Fibroblast of pulmonary artery (primary cell): ENCODE measurements around the gene GRM7.

ENCODE experiments used
- DNase-seq: peaks from one replicate; pipeline ENCODE4 v3.0.0-alpha.2; 2010; ENCODE audit warnings: low read depth
- H3K4me3 ChIP-seq: replicated peaks from 2 replicates; pipeline ENCODE4 v1.5.1; 2011; ENCODE audit warnings: low read depth, mild to moderate bottlenecking, control low read depth, low read length, moderate library complexity
- TF ChIP-seq, protein P1 (sequence below): IDR thresholded peaks from 2 replicates; pipeline ENCODE4 v1.5.1; 2011; ENCODE audit warnings: mild to moderate bottlenecking, control low read depth, low read length, inconsistent platforms; ENCODE audit errors: missing control alignments

GRM7 gene

DNA sequence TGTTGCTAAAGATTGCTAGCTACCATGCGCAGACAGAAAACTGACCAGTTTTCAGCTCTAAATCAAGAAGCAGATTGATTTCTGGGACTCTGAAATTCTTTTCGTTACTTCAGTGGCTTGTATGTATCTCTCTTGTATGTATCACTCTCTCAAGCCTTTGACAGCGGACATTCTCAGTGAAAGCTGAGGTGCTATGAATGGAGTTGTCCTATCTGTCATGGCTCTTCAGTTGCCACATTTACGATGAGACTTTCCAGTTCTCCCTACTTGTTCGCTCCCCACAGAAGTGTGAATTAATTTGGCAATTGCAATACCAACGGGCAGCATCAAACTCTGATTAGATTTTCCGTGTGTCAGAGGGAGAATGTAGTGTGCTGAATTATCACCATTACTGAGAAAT lies 432.4 kb downstream of the GRM7 start:
- TF ChIP-seq, protein P1, sequence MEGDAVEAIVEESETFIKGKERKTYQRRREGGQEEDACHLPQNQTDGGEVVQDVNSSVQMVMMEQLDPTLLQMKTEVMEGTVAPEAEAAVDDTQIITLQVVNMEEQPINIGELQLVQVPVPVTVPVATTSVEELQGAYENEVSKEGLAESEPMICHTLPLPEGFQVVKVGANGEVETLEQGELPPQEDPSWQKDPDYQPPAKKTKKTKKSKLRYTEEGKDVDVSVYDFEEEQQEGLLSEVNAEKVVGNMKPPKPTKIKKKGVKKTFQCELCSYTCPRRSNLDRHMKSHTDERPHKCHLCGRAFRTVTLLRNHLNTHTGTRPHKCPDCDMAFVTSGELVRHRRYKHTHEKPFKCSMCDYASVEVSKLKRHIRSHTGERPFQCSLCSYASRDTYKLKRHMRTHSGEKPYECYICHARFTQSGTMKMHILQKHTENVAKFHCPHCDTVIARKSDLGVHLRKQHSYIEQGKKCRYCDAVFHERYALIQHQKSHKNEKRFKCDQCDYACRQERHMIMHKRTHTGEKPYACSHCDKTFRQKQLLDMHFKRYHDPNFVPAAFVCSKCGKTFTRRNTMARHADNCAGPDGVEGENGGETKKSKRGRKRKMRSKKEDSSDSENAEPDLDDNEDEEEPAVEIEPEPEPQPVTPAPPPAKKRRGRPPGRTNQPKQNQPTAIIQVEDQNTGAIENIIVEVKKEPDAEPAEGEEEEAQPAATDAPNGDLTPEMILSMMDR = no peak
- H3K4me3 ChIP-seq = no peak overlapping the region
- DNase-seq = no peak

DNA sequence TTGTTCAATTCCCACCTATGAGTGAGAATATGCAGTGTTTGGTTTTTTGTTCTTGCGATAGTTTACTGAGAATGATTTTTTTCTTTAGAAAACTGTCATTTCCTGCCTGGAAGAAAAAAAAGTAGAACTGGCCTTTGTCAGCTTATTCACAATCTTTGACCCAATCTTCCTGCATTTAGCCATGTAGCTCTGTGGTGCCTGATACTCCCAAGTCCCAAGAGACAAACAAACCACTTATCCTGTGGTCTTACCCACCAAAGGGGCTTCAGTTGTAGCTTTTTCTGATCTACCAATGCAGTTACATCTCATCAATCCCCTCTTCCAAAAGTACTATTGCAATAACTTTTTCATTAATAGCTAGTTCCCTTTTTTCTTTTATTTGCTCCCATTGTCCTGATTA lies 444.6 kb downstream of the GRM7 start:
- TF ChIP-seq, protein P1 = no peak
- no peak for DNase-seq
- no peak overlapping the region for H3K4me3 ChIP-seq

DNA sequence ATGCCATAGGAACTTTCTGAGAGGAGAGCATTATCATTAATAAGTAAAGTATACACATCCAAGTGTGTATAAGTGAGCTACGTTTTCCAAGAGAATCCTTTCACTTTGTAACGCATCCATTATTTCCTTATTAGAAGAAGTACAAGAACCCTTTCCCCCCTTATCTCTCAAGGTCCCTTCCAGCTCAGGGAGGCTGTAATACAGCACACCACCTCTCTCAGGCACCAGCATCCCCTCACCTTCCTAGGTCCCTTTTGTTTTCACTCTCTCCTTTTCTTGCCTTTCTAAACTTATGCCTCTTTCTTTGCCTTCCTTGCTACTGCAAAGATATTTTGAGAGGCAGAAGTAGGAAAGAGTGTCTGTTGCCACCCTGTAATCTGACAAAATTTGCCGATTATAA lies 446.0 kb downstream of the GRM7 start:
- TF ChIP-seq, protein P1 = no peak
- DNase-seq = no peak
- H3K4me3 ChIP-seq = no peak overlapping the region

DNA sequence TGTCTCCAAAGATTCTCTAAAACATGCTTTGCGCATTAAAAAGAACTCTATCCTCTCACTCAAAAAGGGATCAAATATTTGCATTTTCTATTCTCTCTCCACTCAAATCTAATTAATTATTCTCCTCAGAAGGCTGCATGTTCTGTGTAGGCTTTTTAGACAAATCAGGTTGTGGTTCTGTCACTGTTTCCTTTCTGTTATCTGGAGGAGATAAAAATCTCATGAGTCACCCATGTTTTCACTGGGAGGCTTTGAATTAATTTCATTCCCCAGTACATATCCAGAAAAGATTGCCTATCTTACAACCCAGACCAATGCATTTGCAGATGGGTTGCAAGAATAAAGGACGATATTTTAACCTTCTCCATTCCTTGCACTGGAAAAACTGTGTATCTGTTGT lies 446.5 kb downstream of the GRM7 start:
- DNase-seq = peak; percentile 61
- H3K4me3 ChIP-seq = no peak overlapping the region
- TF ChIP-seq, protein P1 = no peak

DNA sequence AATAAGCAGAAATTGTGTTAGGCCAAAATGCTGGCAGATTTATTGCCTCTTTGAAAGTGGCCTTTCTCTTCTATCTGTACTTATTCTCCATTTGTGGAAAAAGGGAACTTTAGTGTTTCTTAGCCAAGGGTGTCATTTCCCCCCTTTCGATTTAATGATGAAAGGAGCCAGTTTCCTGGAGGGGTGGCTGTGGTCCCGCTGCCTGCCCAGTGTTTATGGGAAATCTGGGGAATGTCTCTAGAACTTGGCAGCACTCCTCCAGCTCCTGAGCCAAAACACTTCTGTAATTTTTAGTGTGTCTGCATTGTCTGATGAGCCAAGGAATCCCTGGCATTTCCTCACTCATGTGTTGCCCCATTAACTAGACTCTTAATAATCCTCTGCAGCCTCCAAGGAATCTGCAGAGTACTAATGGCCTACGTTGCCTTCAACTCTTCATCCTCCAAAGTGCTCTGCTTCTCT lies 448.8 kb downstream of the GRM7 start:
- DNase-seq = peak; percentile 96
- TF ChIP-seq, protein P1 = no peak
- no peak overlapping the region for H3K4me3 ChIP-seq

DNA sequence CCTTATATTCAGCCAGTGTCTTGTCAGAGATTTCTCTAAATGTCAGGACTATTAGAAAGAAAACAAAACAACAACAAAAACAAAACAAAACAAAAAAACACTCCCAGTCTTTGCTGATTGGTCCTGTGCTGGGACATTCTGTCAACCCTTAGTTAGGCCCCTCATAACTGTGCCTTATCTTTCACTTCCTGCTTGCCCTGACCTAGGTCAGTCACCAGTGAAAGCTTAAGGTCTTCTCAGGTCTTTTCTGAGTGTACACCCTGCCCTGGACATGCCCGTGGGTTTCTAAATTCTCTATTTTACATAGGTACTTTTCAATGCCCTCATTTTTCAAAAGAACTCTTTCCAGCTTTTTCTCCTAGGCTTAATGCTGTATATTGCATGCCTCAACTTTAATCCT lies 454.1 kb downstream of the GRM7 start:
- TF ChIP-seq, protein P1 = no peak

DNA sequence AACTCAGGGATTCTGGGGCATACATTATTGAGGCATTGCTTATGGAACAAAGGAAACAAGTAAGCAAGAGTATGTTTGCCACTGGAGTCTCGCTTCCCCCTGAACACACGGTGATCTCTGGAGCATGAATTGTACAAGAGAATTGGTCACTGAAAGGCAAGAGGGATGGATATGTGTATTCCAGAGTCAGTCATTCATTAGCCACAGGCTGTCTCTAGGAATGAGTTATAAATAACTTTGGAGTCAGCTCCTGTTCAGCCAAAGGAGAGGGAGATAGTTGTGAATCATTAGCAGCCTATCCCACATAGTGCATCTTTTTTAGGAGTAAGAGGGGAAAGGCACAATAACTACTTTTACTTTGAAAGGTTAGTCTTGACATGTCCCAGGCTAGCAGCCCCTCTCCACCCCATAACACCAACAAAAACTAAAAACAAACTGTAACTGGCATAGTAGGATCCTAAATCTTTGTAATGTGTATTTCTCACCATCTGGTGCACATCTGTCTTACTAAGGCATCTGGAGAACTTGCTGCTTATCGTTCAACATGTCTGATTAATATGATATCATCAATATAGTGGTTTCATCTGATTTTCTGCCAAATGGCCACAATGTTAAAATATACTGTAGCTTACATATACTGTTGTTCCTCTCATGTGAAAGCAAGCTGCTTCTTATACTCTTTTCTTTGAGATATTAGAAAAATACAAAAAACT lies 462.2 kb downstream of the GRM7 start:
- no peak overlapping the region for H3K4me3 ChIP-seq
- TF ChIP-seq, protein P1 = no peak
- DNase-seq = no peak

More for the DNA sequence above, 454.1 kb downstream of the GRM7 start:
- no peak for DNase-seq
- no peak overlapping the region for H3K4me3 ChIP-seq
